K562 (cell line): ENCODE results near the gene MAP7D1. TPM values are rescaled to one million over a fixed set of nuclear protein-coding genes. Genes with fewer than 3 reads are reported as not detected.

ENCODE experiments used
- BDP1 ChIP-seq: IDR thresholded peaks from 3 replicates; pipeline ENCODE4 v1.6.1; 2011; ENCODE audit not compliant: insufficient read length, insufficient read depth
- CBX5 ChIP-seq: IDR thresholded peaks from 2 replicates; pipeline ENCODE4 v1.6.1; 2014; ENCODE audit warnings: low read depth, borderline replicate concordance
- CEBPG ChIP-seq, 3 experiments: fragments of 200-800 bp in 1 of 3; sonication (Bioruptor generic) in 1 of 3; sonication (generic) in 1 of 3; formaldehyde crosslinking in 1 of 3; IDR thresholded peaks in 2 of 3; conservative IDR thresholded peaks in 1 of 3; 2 replicates each; pipeline versions ENCODE4 v1.6.1 to v1.8.0; 2016 to 2022; ENCODE audit warnings: missing compliant biosample characterization in 2 of 3, missing genetic modification characterization in 2 of 3, mild to moderate bottlenecking in 1 of 3, missing genetic modification reagents in 1 of 3
- DLX4 ChIP-seq: fragments of 250-450 bp; sonication (Bioruptor Pico); IDR thresholded peaks from 2 replicates; pipeline ENCODE4 v1.6.1; 2021; ENCODE audit warnings: mild to moderate bottlenecking
- ETV1 ChIP-seq: fragments of 450-650 bp; conservative IDR thresholded peaks from 2 replicates; pipeline ENCODE4 v1.6.1; 2016; ENCODE audit warnings: missing genetic modification characterization, control low read depth, low read depth, missing compliant biosample characterization
- FOS ChIP-seq: IDR thresholded peaks from 3 replicates; pipeline ENCODE4 v1.6.1; 2011; ENCODE audit not compliant: insufficient read length; ENCODE audit errors: extremely low read depth
- FOXJ2 ChIP-seq: fragments of 200-800 bp; sonication (Bioruptor generic); IDR thresholded peaks from 2 replicates; pipeline ENCODE4 v1.6.1; 2016; ENCODE audit warnings: missing genetic modification characterization, missing compliant biosample characterization
- HMGXB4 ChIP-seq: sonication (generic); formaldehyde crosslinking; IDR thresholded peaks from 2 replicates; pipeline ENCODE4 v1.8.1; 2023; ENCODE audit warnings: mild to moderate bottlenecking, missing genetic modification reagents
- KLF16 ChIP-seq: IDR thresholded peaks from 2 replicates; pipeline ENCODE4 v1.6.1; 2016; ENCODE audit warnings: antibody characterized with exemption
- NCOA2 ChIP-seq, 2 experiments: fragments of 450-650 bp; IDR thresholded peaks; 2 replicates each; pipeline ENCODE4 v1.6.1; 2018; ENCODE audit warnings: mild to moderate bottlenecking in 2 of 2, moderate library complexity in 1 of 2; ENCODE audit not compliant: partially characterized antibody in 2 of 2
- NFIX ChIP-seq: fragments of 250-450 bp; sonication (Bioruptor Pico); IDR thresholded peaks from 2 replicates; pipeline ENCODE4 v1.4.0; 2020; ENCODE audit warnings: low read depth, mild to moderate bottlenecking, moderate library complexity
- RB1 ChIP-seq: fragments of 450-650 bp; IDR thresholded peaks from 2 replicates; pipeline ENCODE4 v1.6.1; 2017; ENCODE audit warnings: low read depth, mild to moderate bottlenecking
- RFX5 ChIP-seq: IDR thresholded peaks from 2 replicates; pipeline ENCODE4 v1.6.1; 2011; ENCODE audit warnings: low read depth, mild to moderate bottlenecking, improper control_type of control experiment, low read length
- SIX5 ChIP-seq, 2 experiments: IDR thresholded peaks; 2 replicates each; pipeline ENCODE4 v1.6.1; 2011; ENCODE audit warnings: low read length in 2 of 2, borderline replicate concordance in 1 of 2, low read depth in 1 of 2, mild to moderate bottlenecking in 1 of 2, moderate library complexity in 1 of 2; ENCODE audit not compliant: insufficient read depth in 1 of 2
- SMARCB1 ChIP-seq: IDR thresholded peaks from 2 replicates; pipeline ENCODE4 v1.6.1; 2011; ENCODE audit warnings: improper control_type of control experiment, low read depth; ENCODE audit not compliant: insufficient read length
- SP2 ChIP-seq: IDR thresholded peaks from 2 replicates; pipeline ENCODE4 v1.6.1; 2011; ENCODE audit warnings: mild to moderate bottlenecking, low read depth, low read length, moderate library complexity; ENCODE audit not compliant: poor library complexity, severe bottlenecking; ENCODE audit errors: extremely low read depth
- SPI1 ChIP-seq: IDR thresholded peaks from 2 replicates; pipeline ENCODE4 v1.6.1; 2011; ENCODE audit warnings: low read depth, low read length, control low read depth, borderline replicate concordance
- STAG1 ChIP-seq: sonication (generic); formaldehyde crosslinking; IDR thresholded peaks from 2 replicates; pipeline ENCODE4 v1.5.0; 2020; ENCODE audit warnings: missing genetic modification reagents, borderline replicate concordance
- SUPT5H ChIP-seq: fragments of 450-650 bp; IDR thresholded peaks from 2 replicates; pipeline ENCODE4 v1.6.1; 2016
- TAF15 ChIP-seq: fragments of 200-400 bp; formaldehyde crosslinking; IDR thresholded peaks from 2 replicates; pipeline ENCODE4 v1.6.1; 2017; ENCODE audit warnings: mild to moderate bottlenecking, low read depth, low read length, moderate library complexity
- TARDBP ChIP-seq: fragments of 450-650 bp; IDR thresholded peaks from 2 replicates; pipeline ENCODE4 v1.6.1; 2016
- TCFL5 ChIP-seq: fragments of 250-450 bp; sonication (Bioruptor Pico); conservative IDR thresholded peaks from 2 replicates; pipeline ENCODE4 v1.6.1; 2021; ENCODE audit warnings: mild to moderate bottlenecking, moderate library complexity, matching md5 sums
- YY1 ChIP-seq, 3 experiments: IDR thresholded peaks; 2 replicates each; pipeline ENCODE4 v1.6.1; 2011; ENCODE audit warnings: low read length in 2 of 3, mild to moderate bottlenecking in 2 of 3, moderate library complexity in 2 of 3, borderline replicate concordance in 1 of 3, control low read depth in 1 of 3, low read depth in 1 of 3; ENCODE audit not compliant: insufficient read depth in 3 of 3, insufficient replicate concordance in 2 of 3, control insufficient read depth in 1 of 3, insufficient read length in 1 of 3; ENCODE audit errors: extremely low read depth in 1 of 3
- ZEB2 ChIP-seq: fragments of 450-650 bp; IDR thresholded peaks from 2 replicates; pipeline ENCODE4 v1.6.1; 2016
- ZNF347 ChIP-seq: fragments of 450-650 bp; formaldehyde crosslinking; IDR thresholded peaks from 2 replicates; pipeline ENCODE4 v1.4.0; 2020; ENCODE audit warnings: low read depth, mild to moderate bottlenecking, moderate library complexity
- ZNF785 ChIP-seq: fragments of 250-450 bp; sonication (Bioruptor Pico); IDR thresholded peaks from 2 replicates; pipeline ENCODE4 v1.4.0; 2020; ENCODE audit warnings: mild to moderate bottlenecking
- ZSCAN29 ChIP-seq: fragments of 450-650 bp; IDR thresholded peaks from 2 replicates; pipeline ENCODE4 v1.6.1; 2017
- polyA plus RNA-seq, 8 experiments: library from polyadenylated mRNA; depleted of rRNA in 4 of 8; stranded (reverse) in 5 of 8; unstranded in 3 of 8; fragments of >200 nt; fragmentation: Nextera tagmentation in 2 of 8; fragmentation: Illumina TruSeq in 1 of 8; extraction: Ambion mirVana in 2 of 8; extraction: Trizol in 1 of 8; gene quantifications; 2 replicates each; pipeline versions ENCODE4 v1.2.1 to v1.2.3, GENCODE V29; 2011 to 2014; ENCODE audit warnings: inconsistent platforms in 1 of 8, missing spikeins in 1 of 8
- total RNA-seq, 7 experiments: library from RNA; depleted of rRNA in 6 of 7; stranded (reverse); fragments of >200 nt in 6 of 7; fragmentation: Illumina TruSeq in 2 of 7; extraction: Trizol in 2 of 7; gene quantifications; 2 replicates each; pipeline versions ENCODE4 v1.2.1 to v1.2.3, GENCODE V29; 2011 to 2021; ENCODE audit warnings: low replicate concordance in 1 of 7

The MAP7D1 gene
- total and polyA plus RNA-seq, 9 of the 15 experiments (the other 6 are each of a cell fraction or from before 2014, with no cell fraction given), result 3.6 to 108 (median 34.5) TPM

GRCh38 chr1:36224537-36225282 lies 68.8 kb downstream of the MAP7D1 start (continued):
- TF ChIP-seq CEBPG (CRISPR knock-in tag; IDR thresholded peaks at IDR 0.05), result peak; percentile 28; the same call in 1 of the 2 replicates
- TF ChIP-seq CEBPG (tag; conservative IDR thresholded peaks at IDR 0.05 in 1 of 2, IDR thresholded peaks at IDR 0.05 in 1 of 2), result no peak
- TF ChIP-seq SP2, result no peak
- no peak for TF ChIP-seq ZNF347 (CRISPR knock-in tag)
- TF ChIP-seq TARDBP, result no peak; the same call in 1 of the 2 replicates
- TF ChIP-seq ZNF785 (CRISPR knock-in tag), result 0 out of 2 replicates have a peak, but pooled peaks have one; percentile 19
- no peak for TF ChIP-seq FOS
- TF ChIP-seq NFIX (CRISPR knock-in tag), result no peak
- TF ChIP-seq KLF16, result peak; percentile 67
- TF ChIP-seq RFX5, result no peak
- TF ChIP-seq STAG1 (CRISPR knock-in tag), result no peak
- peak; percentile 46; the same call in 1 of the 2 replicates for TF ChIP-seq SPI1
- 0 out of 2 replicates have a peak, but pooled peaks have one; percentile 39 for TF ChIP-seq HMGXB4 (CRISPR knock-in tag)
- no peak for TF ChIP-seq NCOA2 (IDR thresholded peaks at IDR 0.05; ENCODE audit: partially characterized antibody in 2 of 2)
- no peak for TF ChIP-seq TCFL5 (CRISPR knock-in tag)
- TF ChIP-seq DLX4 (CRISPR knock-in tag), result no peak
- TF ChIP-seq TAF15, result no peak
- peak in 1 of 3 experiments; percentile 29 for TF ChIP-seq YY1 (IDR thresholded peaks at IDR 0.05; ENCODE audit: borderline replicate concordance in 1 of 3, control insufficient read depth in 1 of 3, extremely low read depth in 1 of 3, insufficient read depth in 3 of 3, insufficient read length in 1 of 3, insufficient replicate concordance in 2 of 3, low read depth in 1 of 3, low read length in 2 of 3)
- peak; percentile 59 for TF ChIP-seq ZEB2
- TF ChIP-seq FOXJ2 (tag), result no peak
- TF ChIP-seq CBX5, result no peak
- TF ChIP-seq SUPT5H, result peak; percentile 65
- peak; percentile 61; the same call in 1 of the 2 replicates for TF ChIP-seq RB1
- TF ChIP-seq ZSCAN29, result no peak
- peak; percentile 92 for TF ChIP-seq ETV1 (tag)
- TF ChIP-seq SMARCB1, result no peak
- no peak for TF ChIP-seq SIX5 (IDR thresholded peaks at IDR 0.05; ENCODE audit: borderline replicate concordance in 1 of 2, insufficient read depth in 1 of 2, low read depth in 1 of 2, low read length in 2 of 2)
- no peak for TF ChIP-seq BDP1
